Fibroblast of lung (primary cell): ENCODE data around the gene GGCX. TPM values are rescaled to one million over a fixed set of nuclear protein-coding genes. Genes with fewer than 3 reads are reported as not detected.

Source experiments
- DNase-seq, 2 donors: peaks; one replicate each; pipeline versions ENCODE4 v3.0.0 to v3.0.0-alpha.2; 2010; ENCODE audit warnings: low read depth in 2 of 2
- H2AFZ ChIP-seq: 2 replicates; pipeline ENCODE4 v1.5.1; 2012; ENCODE audit warnings: low read length, control low read depth, inconsistent platforms
- H3K27ac ChIP-seq: 2 replicates; pipeline ENCODE4 v1.5.1; 2011; ENCODE audit warnings: low read length, control low read depth; ENCODE audit not compliant: insufficient read depth
- H3K27me3 ChIP-seq: 2 replicates; pipeline ENCODE4 v1.5.1; 2011; ENCODE audit warnings: mild to moderate bottlenecking, low read length; ENCODE audit not compliant: control insufficient read depth, insufficient read depth
- H3K36me3 ChIP-seq: 2 replicates; pipeline ENCODE4 v1.5.1; 2011; ENCODE audit warnings: low read length; ENCODE audit not compliant: control insufficient read depth, insufficient read depth
- H3K4me1 ChIP-seq: 2 replicates; pipeline ENCODE4 v1.5.1; 2011; ENCODE audit warnings: low read length; ENCODE audit not compliant: control insufficient read depth, insufficient read depth; ENCODE audit errors: extremely low read depth
- H3K4me2 ChIP-seq: 2 replicates; pipeline ENCODE4 v1.5.1; 2011; ENCODE audit warnings: low read length, control low read depth; ENCODE audit not compliant: insufficient read depth; ENCODE audit errors: extremely low read depth
- H3K4me3 ChIP-seq, 4 experiments: fragments of 200-600 bp in 1 of 4; sonication (generic) in 1 of 4; replicated peaks in 1 of 4; 2 replicates each; pipeline ENCODE4 v1.5.1; 2011 to 2016; ENCODE audit warnings: low read length in 4 of 4, low read depth in 3 of 4, mild to moderate bottlenecking in 3 of 4, control low read depth in 2 of 4, inconsistent platforms in 1 of 4, mixed read lengths in 1 of 4; ENCODE audit not compliant: insufficient read depth in 1 of 4; ENCODE audit errors: control extremely low read depth in 1 of 4
- H3K79me2 ChIP-seq: 2 replicates; pipeline ENCODE4 v1.5.1; 2012; ENCODE audit warnings: mild to moderate bottlenecking, low read length, inconsistent platforms; ENCODE audit not compliant: control insufficient read depth, insufficient read depth
- H3K9ac ChIP-seq: 2 replicates; pipeline ENCODE4 v1.5.1; 2011; ENCODE audit warnings: mild to moderate bottlenecking, low read length, control low read depth; ENCODE audit not compliant: insufficient read depth
- H3K9me3 ChIP-seq: 2 replicates; pipeline ENCODE4 v1.5.1; 2012; ENCODE audit warnings: low read depth, low read length; ENCODE audit not compliant: control insufficient read depth, insufficient read depth
- H4K20me1 ChIP-seq: 2 replicates; pipeline ENCODE4 v1.5.1; 2011; ENCODE audit warnings: low read length; ENCODE audit not compliant: control insufficient read depth, insufficient read depth; ENCODE audit errors: extremely low read depth
- EZH2 ChIP-seq: IDR thresholded peaks from 2 replicates; pipeline ENCODE4 v1.5.1; 2012; ENCODE audit warnings: low read length, control low read depth, mild to moderate bottlenecking; ENCODE audit errors: missing control alignments
- polyA plus RNA-seq, 2 donors: library from polyadenylated mRNA; depleted of rRNA in 1 of 2; stranded (reverse) in 1 of 2; unstranded in 1 of 2; fragments of >200 nt; gene quantifications; 2 replicates each; pipeline ENCODE4 v1.2.1, GENCODE V29; 2011 to 2012; ENCODE audit warnings: missing spikeins in 1 of 2
- total RNA-seq: library from RNA; depleted of rRNA; stranded (reverse); fragments of >200 nt; gene quantifications from 2 replicates; pipeline ENCODE4 v1.2.1, GENCODE V29; 2014
- TF ChIP-seq, protein P1 (sequence below), 2 donors: IDR thresholded peaks in 1 of 2; conservative IDR thresholded peaks in 1 of 2; 1 replicate in 1 of 2; 2 replicates in 1 of 2; pipeline ENCODE4 v1.5.1; 2011 to 2012; ENCODE audit warnings: low read length in 2 of 2, control low read depth in 1 of 2, inconsistent platforms in 1 of 2, low read depth in 1 of 2, mild to moderate bottlenecking in 1 of 2

GGCX gene
- total and polyA plus RNA-seq, 2 donors (not counting 1 experiment from before 2014, with no cell fraction given), result 34.4 to 46.1 TPM

DNA sequence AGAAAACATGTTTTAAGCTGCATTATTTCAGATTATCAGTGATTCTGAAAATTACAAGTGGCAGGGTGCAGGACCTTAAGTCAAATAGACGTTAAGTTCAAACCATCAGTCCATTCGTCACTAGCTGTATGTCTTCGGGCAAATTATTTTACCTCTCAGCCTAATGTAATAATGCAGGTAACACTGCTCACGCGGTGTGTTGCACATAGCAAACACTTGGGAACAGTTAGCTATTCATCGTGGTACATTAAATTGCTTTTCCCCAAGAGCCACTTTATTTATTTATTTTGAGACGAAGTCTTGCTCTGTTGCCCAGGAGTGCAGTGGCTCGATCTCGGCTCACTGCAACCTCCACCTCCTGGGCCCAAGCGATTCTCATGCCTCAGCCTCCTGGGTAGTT lies 12.2 kb downstream of the GGCX start:
- Histone ChIP-seq H2AFZ (no peak overlapping the region), H3K4me3 (no peak overlapping the region), H3K27ac (no peak overlapping the region), H3K27me3 (no peaks in the 10 kb centered on the region), H3K9me3 (no peaks in the 10 kb centered on the region), H3K4me1 (peaks cover 11% of the 10 kb centered on the region), H3K79me2 (no peaks in the 10 kb centered on the region), H3K4me2 (no peak overlapping the region), H3K36me3 (peaks cover 11% of the 10 kb centered on the region), H4K20me1 (no peaks in the 10 kb centered on the region), H3K9ac (no peak overlapping the region)
- no peak for DNase-seq
- no peak for TF ChIP-seq EZH2
- TF ChIP-seq, protein P1, sequence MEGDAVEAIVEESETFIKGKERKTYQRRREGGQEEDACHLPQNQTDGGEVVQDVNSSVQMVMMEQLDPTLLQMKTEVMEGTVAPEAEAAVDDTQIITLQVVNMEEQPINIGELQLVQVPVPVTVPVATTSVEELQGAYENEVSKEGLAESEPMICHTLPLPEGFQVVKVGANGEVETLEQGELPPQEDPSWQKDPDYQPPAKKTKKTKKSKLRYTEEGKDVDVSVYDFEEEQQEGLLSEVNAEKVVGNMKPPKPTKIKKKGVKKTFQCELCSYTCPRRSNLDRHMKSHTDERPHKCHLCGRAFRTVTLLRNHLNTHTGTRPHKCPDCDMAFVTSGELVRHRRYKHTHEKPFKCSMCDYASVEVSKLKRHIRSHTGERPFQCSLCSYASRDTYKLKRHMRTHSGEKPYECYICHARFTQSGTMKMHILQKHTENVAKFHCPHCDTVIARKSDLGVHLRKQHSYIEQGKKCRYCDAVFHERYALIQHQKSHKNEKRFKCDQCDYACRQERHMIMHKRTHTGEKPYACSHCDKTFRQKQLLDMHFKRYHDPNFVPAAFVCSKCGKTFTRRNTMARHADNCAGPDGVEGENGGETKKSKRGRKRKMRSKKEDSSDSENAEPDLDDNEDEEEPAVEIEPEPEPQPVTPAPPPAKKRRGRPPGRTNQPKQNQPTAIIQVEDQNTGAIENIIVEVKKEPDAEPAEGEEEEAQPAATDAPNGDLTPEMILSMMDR (conservative IDR thresholded peaks at IDR 0.05 in 1 of 2, IDR thresholded peaks at IDR 0.05 in 1 of 2; ENCODE audit: low read depth in 1 of 2, low read length in 2 of 2), result no peak

DNA sequence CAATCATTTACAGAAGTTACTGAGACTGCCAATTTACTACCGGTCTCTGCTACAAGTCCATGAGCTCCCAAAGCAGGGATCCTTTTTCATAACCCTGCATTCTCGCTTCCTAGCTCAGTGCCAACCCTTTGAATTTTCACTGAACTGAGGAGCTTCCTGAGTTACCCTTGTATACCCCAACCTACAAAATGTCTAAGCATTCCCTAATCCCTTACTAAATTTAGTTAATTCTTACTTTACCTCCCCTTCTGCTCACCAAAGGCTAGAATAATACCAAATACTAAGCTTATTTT lies 12.7 kb downstream of the GGCX start:
- Histone ChIP-seq H4K20me1 (no peaks in the 10 kb centered on the region), H3K9ac (no peak overlapping the region), H3K36me3 (peaks cover 10% of the 10 kb centered on the region), H3K9me3 (no peaks in the 10 kb centered on the region), H2AFZ (no peak overlapping the region), H3K27me3 (no peaks in the 10 kb centered on the region), H3K4me3 (no peak overlapping the region), H3K4me1 (peaks cover 11% of the 10 kb centered on the region), H3K79me2 (no peaks in the 10 kb centered on the region), H3K27ac (no peak overlapping the region), H3K4me2 (no peak overlapping the region)
- DNase-seq, result no peak
- no peak for TF ChIP-seq EZH2
- TF ChIP-seq, protein P1 (conservative IDR thresholded peaks at IDR 0.05 in 1 of 2, IDR thresholded peaks at IDR 0.05 in 1 of 2; ENCODE audit: low read depth in 1 of 2, low read length in 2 of 2), result no peak

DNA sequence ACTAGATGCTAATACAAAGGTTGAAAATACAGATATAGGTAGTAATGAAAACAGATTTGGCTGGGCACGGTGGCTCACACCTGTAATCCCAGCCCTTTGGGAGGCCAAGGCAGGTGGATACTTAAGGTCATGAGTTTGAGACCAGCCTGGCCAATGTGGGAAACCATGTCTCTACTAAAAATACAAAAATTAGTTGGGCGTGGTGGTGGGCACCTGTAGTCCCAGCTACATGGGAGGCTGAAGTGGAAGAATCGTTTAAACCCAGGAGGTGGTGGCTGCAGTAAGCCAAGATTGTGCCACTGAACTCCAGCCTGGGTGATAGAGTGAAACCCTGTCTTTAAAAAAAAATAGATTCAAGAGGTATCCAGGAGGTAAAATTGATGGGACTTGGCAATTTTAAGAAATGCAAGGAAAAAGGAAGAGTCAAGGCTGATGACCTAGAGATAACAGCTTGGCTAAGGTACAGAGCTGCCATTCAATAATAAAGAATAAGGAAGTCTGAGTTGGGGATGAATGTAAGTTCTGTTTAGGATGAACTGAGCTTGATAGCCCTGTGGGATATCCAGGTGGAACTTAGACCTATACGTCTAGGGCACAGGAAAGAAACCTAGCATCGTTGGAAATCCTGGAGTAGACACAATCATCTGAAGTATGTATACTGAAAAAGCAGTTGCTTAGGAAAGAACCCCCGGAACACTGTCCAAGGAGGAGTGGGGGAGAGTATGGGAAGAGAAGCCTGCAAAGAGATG lies 13.3 kb downstream of the GGCX start:
- H3K27me3 ChIP-seq, result no peaks in the 10 kb centered on the region
- no peak for TF ChIP-seq EZH2
- TF ChIP-seq, protein P1 (conservative IDR thresholded peaks at IDR 0.05 in 1 of 2, IDR thresholded peaks at IDR 0.05 in 1 of 2; ENCODE audit: low read depth in 1 of 2, low read length in 2 of 2), result no peak
- H3K27ac ChIP-seq, result no peak overlapping the region
- no peaks in the 10 kb centered on the region for H3K9me3 ChIP-seq
- no peak overlapping the region for H2AFZ ChIP-seq
- H3K9ac ChIP-seq, result no peak overlapping the region
- H3K4me3 ChIP-seq, result no peak overlapping the region
- peaks cover 11% of the 10 kb centered on the region for H3K36me3 ChIP-seq
- H3K4me2 ChIP-seq, result no peak overlapping the region
- peaks cover 3% of the 10 kb centered on the region for H3K79me2 ChIP-seq
- peak in 1 of 2 donors; percentile 45 for DNase-seq
- H3K4me1 ChIP-seq, result peaks cover 11% of the 10 kb centered on the region
- no peaks in the 10 kb centered on the region for H4K20me1 ChIP-seq
